Nephron (organoid): ENCODE measurements around the gene POLR1A.

Experiments used
- H3K27ac Mint-ChIP-seq, 3 experiments: 2 replicates each; pipeline ENCODE4 v1.8.0; 2020; ENCODE audit warnings: mixed read lengths in 3 of 3, mild to moderate bottlenecking in 2 of 3, moderate library complexity in 1 of 3
- H3K27me3 Mint-ChIP-seq: 2 replicates; pipeline ENCODE4 v1.8.0; 2021; ENCODE audit warnings: low read depth, mild to moderate bottlenecking, moderate library complexity, mixed read lengths
- H3K36me3 Mint-ChIP-seq: 2 replicates; pipeline ENCODE4 v1.8.0; 2020; ENCODE audit warnings: low read depth, mixed read lengths
- H3K4me1 Mint-ChIP-seq: 2 replicates; pipeline ENCODE4 v1.8.0; 2020; ENCODE audit warnings: mixed read lengths
- H3K4me3 Mint-ChIP-seq, 3 experiments: 2 replicates each; pipeline ENCODE4 v1.8.0; 2020; ENCODE audit warnings: mild to moderate bottlenecking in 3 of 3, mixed read lengths in 3 of 3, moderate library complexity in 2 of 3
- H3K9me3 Mint-ChIP-seq: 2 replicates; pipeline ENCODE4 v1.8.0; 2020; ENCODE audit warnings: mixed read lengths
- TF ChIP-seq, protein P1 (sequence below), 3 experiments: fragments of 200-600 bp; sonication (generic); IDR thresholded peaks; one replicate each; pipeline ENCODE4 v1.5.0; 2021; ENCODE audit warnings: antibody characterized with exemption in 3 of 3; ENCODE audit not compliant: unreplicated experiment in 3 of 3

The POLR1A gene

DNA sequence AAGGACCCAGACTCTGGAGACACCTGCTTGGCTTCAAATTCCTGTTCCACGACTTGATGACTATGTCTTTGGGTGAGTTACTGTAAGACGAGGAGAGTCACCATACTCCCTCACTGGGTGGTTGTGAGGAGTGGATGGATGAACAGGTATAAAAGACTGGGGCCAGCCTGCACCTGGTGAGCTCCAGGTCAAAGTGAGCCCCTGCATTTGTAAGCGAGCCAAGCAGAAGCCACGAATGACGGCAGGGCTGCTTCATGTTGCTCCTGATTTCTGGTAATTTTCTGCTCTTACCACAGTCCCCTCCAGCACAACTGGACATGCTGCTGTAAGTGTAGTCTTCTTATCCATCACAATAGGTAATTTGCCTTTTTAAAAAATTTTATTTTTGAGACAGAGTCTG lies 86.6 kb downstream of the POLR1A start:
- TF ChIP-seq, protein P1, sequence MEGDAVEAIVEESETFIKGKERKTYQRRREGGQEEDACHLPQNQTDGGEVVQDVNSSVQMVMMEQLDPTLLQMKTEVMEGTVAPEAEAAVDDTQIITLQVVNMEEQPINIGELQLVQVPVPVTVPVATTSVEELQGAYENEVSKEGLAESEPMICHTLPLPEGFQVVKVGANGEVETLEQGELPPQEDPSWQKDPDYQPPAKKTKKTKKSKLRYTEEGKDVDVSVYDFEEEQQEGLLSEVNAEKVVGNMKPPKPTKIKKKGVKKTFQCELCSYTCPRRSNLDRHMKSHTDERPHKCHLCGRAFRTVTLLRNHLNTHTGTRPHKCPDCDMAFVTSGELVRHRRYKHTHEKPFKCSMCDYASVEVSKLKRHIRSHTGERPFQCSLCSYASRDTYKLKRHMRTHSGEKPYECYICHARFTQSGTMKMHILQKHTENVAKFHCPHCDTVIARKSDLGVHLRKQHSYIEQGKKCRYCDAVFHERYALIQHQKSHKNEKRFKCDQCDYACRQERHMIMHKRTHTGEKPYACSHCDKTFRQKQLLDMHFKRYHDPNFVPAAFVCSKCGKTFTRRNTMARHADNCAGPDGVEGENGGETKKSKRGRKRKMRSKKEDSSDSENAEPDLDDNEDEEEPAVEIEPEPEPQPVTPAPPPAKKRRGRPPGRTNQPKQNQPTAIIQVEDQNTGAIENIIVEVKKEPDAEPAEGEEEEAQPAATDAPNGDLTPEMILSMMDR (IDR thresholded peaks at IDR 0.05; ENCODE audit: unreplicated experiment in 3 of 3): no peak
- H3K27ac Mint-ChIP-seq: no peak overlapping the region

DNA sequence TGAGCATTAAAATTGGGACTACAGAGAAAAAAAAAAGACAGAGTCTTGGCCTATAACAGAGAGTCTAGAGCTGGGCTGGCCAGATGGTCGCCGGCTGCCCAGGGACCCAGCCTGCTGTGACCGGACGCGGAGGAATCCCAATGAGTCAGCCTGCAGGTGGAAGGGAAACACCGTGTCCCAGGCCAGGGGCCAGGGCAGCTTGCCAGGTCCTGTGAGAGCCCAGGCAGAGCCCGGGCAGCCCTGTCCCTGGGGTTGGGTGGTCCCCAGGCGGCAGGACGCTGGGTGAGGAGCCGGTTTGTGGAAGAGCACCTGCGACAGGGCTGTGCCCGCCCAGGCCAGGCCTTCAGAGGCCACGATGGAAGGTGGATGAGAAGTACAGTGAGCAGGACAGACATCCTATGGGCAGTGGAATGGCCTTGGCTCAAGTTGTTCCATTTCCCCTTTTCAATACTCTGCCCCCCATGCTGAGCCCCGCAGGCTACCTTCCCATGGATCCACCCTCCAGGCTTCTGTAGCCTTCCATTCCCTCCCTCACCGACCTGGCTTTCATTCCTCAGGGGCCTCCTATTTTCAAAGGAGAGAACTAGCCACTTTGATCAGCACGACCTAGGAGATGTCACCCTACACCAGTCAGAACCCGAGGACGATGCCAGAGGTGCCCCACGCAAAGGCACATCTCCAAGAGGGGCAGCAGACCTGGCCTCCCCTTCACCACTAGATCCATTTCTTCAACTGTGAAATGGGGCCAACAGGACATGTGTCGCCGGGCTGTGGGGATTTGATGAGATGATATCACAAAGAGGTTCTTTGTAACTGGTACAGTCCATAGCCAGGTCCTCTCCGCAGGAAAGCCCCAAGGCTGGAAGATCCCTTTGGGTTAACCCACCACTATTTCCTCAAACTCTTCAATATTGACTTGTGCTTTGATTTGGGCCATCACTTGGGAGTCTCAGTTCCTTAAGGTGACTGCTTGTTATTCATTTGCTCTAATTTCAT lies 87.5 kb downstream of the POLR1A start:
- H3K4me1 Mint-ChIP-seq: no peaks in the 10 kb centered on the region
- TF ChIP-seq, protein P1 (IDR thresholded peaks at IDR 0.05; ENCODE audit: unreplicated experiment in 3 of 3): no peak
- no peak overlapping the region for H3K4me3 Mint-ChIP-seq
- H3K36me3 Mint-ChIP-seq: peaks cover 4% of the 10 kb centered on the region
- peaks cover 7% of the 10 kb centered on the region for H3K27me3 Mint-ChIP-seq
- no peak overlapping the region for H3K27ac Mint-ChIP-seq
- H3K9me3 Mint-ChIP-seq: peaks cover 15% of the 10 kb centered on the region

More for the DNA sequence above, 86.6 kb downstream of the POLR1A start:
- no peak overlapping the region for H3K4me3 Mint-ChIP-seq
- peaks cover 3% of the 10 kb centered on the region for H3K27me3 Mint-ChIP-seq
- peaks cover 6% of the 10 kb centered on the region for H3K36me3 Mint-ChIP-seq
- H3K9me3 Mint-ChIP-seq: peaks cover 6% of the 10 kb centered on the region
- H3K4me1 Mint-ChIP-seq: no peaks in the 10 kb centered on the region

DNA sequence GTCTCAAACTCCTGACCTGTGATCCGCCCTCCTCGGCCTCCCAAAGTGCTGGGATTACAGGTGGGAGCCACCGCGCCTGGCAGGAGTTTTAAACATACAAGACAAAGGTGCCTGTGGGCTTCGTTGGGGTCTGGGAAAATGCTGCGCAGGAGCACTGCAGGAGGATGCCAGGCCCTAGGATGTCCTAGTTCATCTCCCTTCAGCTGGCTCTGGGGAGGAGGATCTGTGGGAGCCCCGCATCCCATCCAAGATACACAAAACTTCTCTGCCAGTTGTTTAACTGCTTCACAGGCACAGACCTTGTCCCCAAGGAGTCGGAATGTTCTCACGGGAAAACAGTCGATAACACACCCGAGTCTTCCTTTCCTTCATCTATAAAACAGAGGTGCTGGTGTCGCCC lies 89.1 kb downstream of the POLR1A start:
- H3K27me3 Mint-ChIP-seq: peaks cover 7% of the 10 kb centered on the region
- H3K4me1 Mint-ChIP-seq: no peaks in the 10 kb centered on the region
- peaks cover 3% of the 10 kb centered on the region for H3K36me3 Mint-ChIP-seq
- peaks cover 19% of the 10 kb centered on the region for H3K9me3 Mint-ChIP-seq
- no peak overlapping the region for H3K27ac Mint-ChIP-seq
- TF ChIP-seq, protein P1 (IDR thresholded peaks at IDR 0.05; ENCODE audit: unreplicated experiment in 3 of 3): no peak
- no peak overlapping the region for H3K4me3 Mint-ChIP-seq

DNA sequence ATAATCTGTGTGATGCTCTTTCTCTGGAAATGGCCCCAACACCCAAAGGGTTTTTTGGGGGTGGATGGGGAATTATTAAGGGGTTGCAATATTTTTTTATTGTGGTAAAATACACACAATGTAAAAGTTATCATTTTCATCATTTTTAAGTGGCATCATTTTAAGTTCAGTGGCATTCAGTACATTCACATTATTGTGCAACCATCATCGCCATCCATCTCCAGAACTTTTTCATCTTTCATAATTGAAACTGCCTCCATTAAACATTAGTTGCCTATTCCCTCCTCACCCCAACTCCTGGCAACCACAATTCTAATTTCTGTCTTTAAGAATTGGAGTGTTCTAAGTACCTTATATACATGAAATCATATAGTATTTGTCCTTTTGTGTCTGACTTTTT lies 90.0 kb downstream of the POLR1A start:
- TF ChIP-seq, protein P1 (IDR thresholded peaks at IDR 0.05; ENCODE audit: unreplicated experiment in 3 of 3): no peak
- no peaks in the 10 kb centered on the region for H3K36me3 Mint-ChIP-seq
- H3K27ac Mint-ChIP-seq: no peak overlapping the region
- no peak overlapping the region for H3K4me3 Mint-ChIP-seq
- H3K4me1 Mint-ChIP-seq: peaks cover 5% of the 10 kb centered on the region
- peaks cover 19% of the 10 kb centered on the region for H3K9me3 Mint-ChIP-seq
- H3K27me3 Mint-ChIP-seq: peaks cover 7% of the 10 kb centered on the region

DNA sequence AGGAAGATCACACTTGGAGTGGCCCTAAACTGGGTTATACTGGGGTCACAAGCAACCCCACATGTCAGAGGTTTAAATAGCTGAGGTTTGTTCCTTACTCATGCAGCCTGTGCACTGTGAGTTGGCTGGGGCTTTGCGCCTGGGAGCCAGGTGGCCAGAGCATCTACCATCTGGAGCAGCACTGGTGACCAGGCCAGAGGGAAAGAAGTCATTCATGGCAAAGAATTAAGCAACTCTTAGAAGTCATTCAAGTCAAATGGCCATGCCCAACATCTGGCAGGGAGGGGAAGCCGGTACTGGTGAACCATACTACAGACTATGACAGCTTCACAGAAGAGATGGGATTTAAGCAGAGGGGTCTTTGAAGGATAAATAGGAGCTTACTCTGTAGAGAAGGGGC lies 90.7 kb downstream of the POLR1A start:
- H3K4me1 Mint-ChIP-seq: peaks cover 5% of the 10 kb centered on the region
- H3K27me3 Mint-ChIP-seq: peaks cover 7% of the 10 kb centered on the region
- no peak overlapping the region for H3K4me3 Mint-ChIP-seq
- TF ChIP-seq, protein P1 (IDR thresholded peaks at IDR 0.05; ENCODE audit: unreplicated experiment in 3 of 3): no peak
- no peak overlapping the region for H3K27ac Mint-ChIP-seq
- no peaks in the 10 kb centered on the region for H3K36me3 Mint-ChIP-seq
- peaks cover 19% of the 10 kb centered on the region for H3K9me3 Mint-ChIP-seq
